H1 (cell line): Measurements from ENCODE around the gene JAM2. TPM values are rescaled to one million over a fixed set of nuclear protein-coding genes. Genes with fewer than 3 reads are reported as not detected.

Experiments
- CTCF ChIA-PET: fragments of 300-600 bp; sonication (Branson Sonifier 250); formaldehyde crosslinking; loops from one replicate; lab custom pipeline; 2021; ENCODE audit not compliant: partially characterized antibody; lab: Charles Lee
- POLR2A ChIA-PET: fragments of 300-600 bp; sonication (Branson Sonifier 250); formaldehyde crosslinking; loops from one replicate; lab custom pipeline; 2021; ENCODE audit warnings: inconsistent platforms; ENCODE audit not compliant: partially characterized antibody; lab: Charles Lee
- DNase-seq, 2 experiments: peaks; one replicate each; pipeline versions ENCODE4 v3.0.0 to v3.0.0-alpha.2; 2010 to 2022; ENCODE audit warnings: low spot score in 2 of 2, low read depth in 1 of 2, mixed read lengths in 1 of 2
- FAIRE-seq: peaks from 2 replicates; lab custom pipeline; 2011; peaks lifted over from hg19 to GRCh38; lab: Jason Lieb, UNC
- H2AFZ ChIP-seq: 2 replicates; pipeline ENCODE4 v1.8.1; 2012; ENCODE audit warnings: low read length, inconsistent platforms
- H2AK5ac ChIP-seq: 2 replicates; pipeline ENCODE4 v1.6.1; 2013; ENCODE audit warnings: low read depth, low read length
- H2BK120ac ChIP-seq: replicated peaks from 2 replicates; pipeline ENCODE3; 2013; ENCODE audit warnings: low read depth, low read length, inconsistent platforms
- H2BK12ac ChIP-seq: 2 replicates; pipeline ENCODE4 v1.6.1; 2013; ENCODE audit warnings: low read depth, low read length
- H2BK15ac ChIP-seq: 2 replicates; pipeline ENCODE4 v1.6.1; 2013; ENCODE audit warnings: low read length
- H2BK20ac ChIP-seq: 2 replicates; pipeline ENCODE4 v1.6.1; 2013; ENCODE audit warnings: low read length
- H2BK5ac ChIP-seq: 2 replicates; pipeline ENCODE4 v1.6.1; 2013; ENCODE audit warnings: low read depth, low read length
- H3K14ac ChIP-seq: 2 replicates; pipeline ENCODE4 v1.6.1; 2013; ENCODE audit warnings: inconsistent platforms; ENCODE audit not compliant: insufficient read length
- H3K18ac ChIP-seq: 2 replicates; pipeline ENCODE4 v1.6.1; 2013; ENCODE audit warnings: low read length; ENCODE audit errors: extremely low read depth
- H3K23ac ChIP-seq: 2 replicates; pipeline ENCODE4 v1.6.1; 2013; ENCODE audit warnings: inconsistent platforms; ENCODE audit not compliant: insufficient read length
- H3K23me2 ChIP-seq: 2 replicates; pipeline ENCODE4 v1.6.1; 2013; ENCODE audit warnings: low read depth, low read length
- H3K27ac ChIP-seq: 2 replicates; pipeline ENCODE4 v1.6.1; 2011; ENCODE audit warnings: low read depth, low read length, inconsistent platforms
- H3K27me3 ChIP-seq, 4 experiments: replicated peaks in 1 of 4; 1 replicate in 1 of 4; 2 replicates in 3 of 4; pipeline versions ENCODE4 v1.6.1 to v1.8.1; 2011 to 2013; ENCODE audit warnings: low read length in 3 of 4, mild to moderate bottlenecking in 3 of 4, inconsistent platforms in 2 of 4, mixed read lengths in 2 of 4, moderate library complexity in 1 of 4; ENCODE audit not compliant: control insufficient read depth in 3 of 4, insufficient read depth in 3 of 4; ENCODE audit errors: extremely low read depth in 1 of 4
- H3K36me3 ChIP-seq, 4 experiments: 2 replicates each; pipeline versions ENCODE4 v1.6.1 to v1.8.1; 2011 to 2013; ENCODE audit warnings: mild to moderate bottlenecking in 4 of 4, low read length in 3 of 4, moderate library complexity in 2 of 4, control low read depth in 1 of 4, inconsistent platforms in 1 of 4; ENCODE audit not compliant: insufficient read depth in 4 of 4, control insufficient read depth in 2 of 4
- H3K4ac ChIP-seq: replicated peaks from 2 replicates; pipeline ENCODE3; 2013; ENCODE audit warnings: low read length, low read depth, mixed read lengths, inconsistent platforms; ENCODE audit not compliant: insufficient read length
- H3K4me1 ChIP-seq, 4 experiments: replicated peaks in 1 of 4; 1 replicate in 1 of 4; 2 replicates in 3 of 4; pipeline versions ENCODE4 v1.6.1 to v1.8.1; 2011 to 2013; ENCODE audit warnings: low read length in 3 of 4, inconsistent platforms in 2 of 4, mixed read lengths in 1 of 4; ENCODE audit not compliant: insufficient read depth in 4 of 4, control insufficient read depth in 3 of 4
- H3K4me2 ChIP-seq, 2 experiments: 2 replicates each; pipeline versions ENCODE4 v1.6.1 to v1.8.1; 2011 to 2013; ENCODE audit warnings: low read depth in 2 of 2, low read length in 2 of 2, control low read depth in 1 of 2, inconsistent platforms in 1 of 2, mild to moderate bottlenecking in 1 of 2; ENCODE audit not compliant: insufficient read depth in 1 of 2
- H3K4me3 ChIP-seq, 4 experiments: fragments of 200-600, 300-600 bp in 1 of 4; sonication (generic), shearing (Covaris generic), sonication (Bioruptor Twin) in 1 of 4; 2 replicates each; pipeline versions ENCODE4 v1.5.1 to v1.8.1; 2011 to 2016; ENCODE audit warnings: low read length in 4 of 4, low read depth in 3 of 4, control low read depth in 2 of 4, inconsistent platforms in 2 of 4, mild to moderate bottlenecking in 2 of 4, mixed read lengths in 1 of 4, moderate library complexity in 1 of 4; ENCODE audit not compliant: insufficient read depth in 2 of 4; ENCODE audit errors: extremely low read depth in 1 of 4
- H3K56ac ChIP-seq: replicated peaks from 2 replicates; pipeline ENCODE3; 2013; ENCODE audit warnings: low read depth, mild to moderate bottlenecking, mixed read lengths, low read length, inconsistent platforms; ENCODE audit not compliant: insufficient read length
- H3K79me1 ChIP-seq: 2 replicates; pipeline ENCODE4 v1.6.1; 2013; ENCODE audit warnings: low read depth, low read length, control low read depth
- H3K79me2 ChIP-seq, 2 experiments: 2 replicates each; pipeline versions ENCODE4 v1.6.1 to v1.8.1; 2012 to 2013; ENCODE audit warnings: low read length in 2 of 2, mild to moderate bottlenecking in 2 of 2, inconsistent platforms in 1 of 2; ENCODE audit not compliant: insufficient read depth in 2 of 2, control insufficient read depth in 1 of 2
- H3K9ac ChIP-seq, 4 experiments: replicated peaks in 1 of 4; 1 replicate in 1 of 4; 2 replicates in 3 of 4; pipeline versions ENCODE4 v1.6.1 to v1.8.1; 2011 to 2013; ENCODE audit warnings: low read depth in 3 of 4, low read length in 3 of 4, control low read depth in 2 of 4, mild to moderate bottlenecking in 2 of 4, moderate library complexity in 2 of 4, inconsistent platforms in 1 of 4; ENCODE audit errors: extremely low read depth in 1 of 4
- H3K9me3 ChIP-seq, 2 experiments: 2 replicates each; pipeline versions ENCODE4 v1.6.1 to v1.8.1; 2012 to 2013; ENCODE audit warnings: mild to moderate bottlenecking in 2 of 2, moderate library complexity in 2 of 2, control low read depth in 1 of 2, inconsistent platforms in 1 of 2, low read depth in 1 of 2, low read length in 1 of 2, mixed read lengths in 1 of 2; ENCODE audit not compliant: insufficient read depth in 2 of 2
- H4K20me1 ChIP-seq, 2 experiments: replicated peaks in 1 of 2; 2 replicates each; pipeline versions ENCODE3 to v1.8.1; 2011 to 2013; ENCODE audit warnings: inconsistent platforms in 2 of 2, low read length in 2 of 2, mild to moderate bottlenecking in 1 of 2; ENCODE audit not compliant: insufficient read depth in 2 of 2, control insufficient read depth in 1 of 2
- H4K5ac ChIP-seq: 2 replicates; pipeline ENCODE4 v1.6.1; 2013; ENCODE audit warnings: low read length, low read depth, mixed read lengths, inconsistent platforms; ENCODE audit not compliant: insufficient read length
- H4K8ac ChIP-seq: 2 replicates; pipeline ENCODE4 v1.8.0; 2013; ENCODE audit warnings: mild to moderate bottlenecking, moderate library complexity, low read length, inconsistent platforms; ENCODE audit not compliant: insufficient read depth; ENCODE audit errors: extremely low read depth
- H4K91ac ChIP-seq: replicated peaks from 2 replicates; pipeline ENCODE3; 2013; ENCODE audit warnings: low read length, mixed read lengths, inconsistent platforms; ENCODE audit not compliant: insufficient read length
- BCL11A ChIP-seq, 2 experiments: IDR thresholded peaks; one replicate each; pipeline ENCODE4 v1.6.1; 2011; ENCODE audit warnings: low read depth in 2 of 2, low read length in 2 of 2, mild to moderate bottlenecking in 2 of 2
- CEBPB ChIP-seq: IDR thresholded peaks from 2 replicates; pipeline ENCODE4 v1.6.1; 2012; ENCODE audit warnings: low read depth, low read length
- EP300 ChIP-seq, 2 experiments: IDR thresholded peaks; 1 replicate in 1 of 2; 2 replicates in 1 of 2; pipeline ENCODE4 v1.6.1; 2011 to 2012; ENCODE audit warnings: low read depth in 2 of 2, low read length in 2 of 2, mild to moderate bottlenecking in 2 of 2, borderline replicate concordance in 1 of 2, inconsistent platforms in 1 of 2, moderate library complexity in 1 of 2
- FOSL1 ChIP-seq: IDR thresholded peaks from 2 replicates; pipeline ENCODE4 v1.6.1; 2011; ENCODE audit warnings: mild to moderate bottlenecking, low read depth, low read length, moderate library complexity; ENCODE audit not compliant: insufficient read depth
- KDM4A ChIP-seq: IDR thresholded peaks from one replicate; pipeline ENCODE4 v1.7.1; 2012; ENCODE audit warnings: low read depth, mild to moderate bottlenecking, moderate library complexity, low read length, inconsistent platforms; ENCODE audit not compliant: severe bottlenecking
- MAFK ChIP-seq: IDR thresholded peaks from 2 replicates; pipeline ENCODE4 v1.6.1; 2012; ENCODE audit warnings: low read depth, mild to moderate bottlenecking, improper control_type of control experiment, low read length
- NANOG ChIP-seq: IDR thresholded peaks from 2 replicates; pipeline ENCODE4 v1.6.1; 2011; ENCODE audit warnings: low read length, low read depth, mild to moderate bottlenecking, inconsistent platforms; ENCODE audit not compliant: insufficient read depth, poor library complexity, severe bottlenecking
- POLR2AphosphoS5 ChIP-seq: IDR thresholded peaks from 2 replicates; pipeline ENCODE4 v1.6.1; 2011; ENCODE audit warnings: low read depth, low read length
- SIRT6 ChIP-seq: IDR thresholded peaks from one replicate; pipeline ENCODE4 v1.7.1; 2012; ENCODE audit warnings: low read length, inconsistent platforms
- TEAD4 ChIP-seq: IDR thresholded peaks from 2 replicates; pipeline ENCODE4 v1.6.1; 2012; ENCODE audit warnings: low read depth, low read length, inconsistent platforms, mixed read lengths
- WGBS, 2 experiments: shearing (Covaris generic) in 1 of 2; methylation state at CpG; one replicate each; pipeline versions ENCODE4 v1.1.6 to v1.1.7; 2013 to 2015; ENCODE audit warnings: low lambda C conversion rate in 2 of 2, mixed read lengths in 2 of 2, inconsistent platforms in 1 of 2, low coverage in 1 of 2, missing lambda C conversion rate in 1 of 2; ENCODE audit not compliant: insufficient replicate concordance in 2 of 2, insufficient coverage in 1 of 2, insufficient read length in 1 of 2; ENCODE audit errors: extremely low coverage in 1 of 2, missing lambda C conversion rate in 1 of 2; 5-methylcytosine and 5-hydroxymethylcytosine counted together
- polyA plus RNA-seq, 7 experiments: library from polyadenylated mRNA; depleted of rRNA in 3 of 7; stranded (reverse) in 5 of 7; unstranded in 2 of 7; fragments of >200 nt in 5 of 7; fragments of 200-250 nt in 2 of 7; gene quantifications; 1 replicate in 5 of 7; 2 replicates in 1 of 7; 4 replicates in 1 of 7; pipeline versions ENCODE4 v1.2.1 to v1.2.3, GENCODE V29; 2011 to 2013; ENCODE audit warnings: missing spikeins in 2 of 7, mixed read lengths in 2 of 7
- total RNA-seq: library from RNA; stranded (reverse); fragmentation: NEBNext Ultra II Directional; extraction: Animal tissue kit (Norgen Biotek cat#: 25700); gene quantifications from 2 replicates; pipeline ENCODE4 v1.2.1, GENCODE V29; 2021

The JAM2 gene
- total and polyA plus RNA-seq, 2 of the 8 experiments (the other 6 are each of a cell fraction or from before 2014, with no cell fraction given), result 4.9 to 9.5 TPM

GRCh38 chr21:25750085-25750484 is 111.0 kb downstream of the JAM2 start:
- Histone ChIP-seq H2BK20ac (no peak overlapping the region), H2BK120ac (no peak overlapping the region), H3K27me3 (no peaks in the 10 kb centered on the region), H3K23me2 (no peaks in the 10 kb centered on the region), H3K79me1 (no peaks in the 10 kb centered on the region), H4K91ac (no peak overlapping the region), H3K9ac (no peak overlapping the region), H4K8ac (no peak overlapping the region), H2BK15ac (no peak overlapping the region), H3K4me1 (no peaks in the 10 kb centered on the region), H3K9me3 (no peaks in the 10 kb centered on the region), H3K14ac (no peak overlapping the region), H2AK5ac (no peak overlapping the region), H2BK5ac (no peak overlapping the region), H3K4me2 (no peak overlapping the region), H2AFZ (no peak overlapping the region), H4K20me1 (peaks cover 0 to 2% of the 10 kb centered on the region in 2 experiments), H3K18ac (no peak overlapping the region), H3K27ac (no peak overlapping the region), H4K5ac (no peak overlapping the region), H3K4ac (no peak overlapping the region), H3K36me3 (peaks cover 0 to 34% (median 9%) of the 10 kb centered on the region in 4 experiments; a peak in 6 of 8 replicates), H3K4me3 (no peak overlapping the region), H3K56ac (no peak overlapping the region), H2BK12ac (no peak overlapping the region), H3K79me2 (no peaks in the 10 kb centered on the region; a peak in 1 of 4 replicates), H3K23ac (no peak overlapping the region)
- WGBS, 2 experiments, result 90% methylated on average over 6 of the region's 6 CpGs; no CpG with 5 or more reads in 1 of the 2 experiments
- ChIA-PET POLR2A (interaction anchor here (2.2 kb wide), 1 partner anchor 15 kb away, joined by 8 read pairs; the partner anchor contains the start of genes ATP5PF and GABPA), CTCF (interaction anchor here (1.5 kb wide), 1 partner anchor 10 kb away, joined by 6 read pairs; no protein-coding TSS in a partner anchor)
- FAIRE-seq (no peak), DNase-seq (no peak)
- no peak for TF ChIP-seq SIRT6
- no peak for TF ChIP-seq NANOG
- no peak for TF ChIP-seq FOSL1
- no peak for TF ChIP-seq EP300 (IDR thresholded peaks at IDR 0.05; ENCODE audit: borderline replicate concordance in 1 of 2, low read depth in 2 of 2, low read length in 2 of 2)
- no peak for TF ChIP-seq KDM4A
- TF ChIP-seq BCL11A (IDR thresholded peaks at IDR 0.05; ENCODE audit: low read depth in 2 of 2, low read length in 2 of 2), result no peak
- TF ChIP-seq MAFK, result no peak
- TF ChIP-seq POLR2AphosphoS5, result no peak
- TF ChIP-seq TEAD4, result no peak
- TF ChIP-seq CEBPB, result no peak
